Hepatocyte (in vitro differentiated cells): ENCODE results near the gene MYO3B. TPM values are rescaled to one million over a fixed set of nuclear protein-coding genes. Genes with fewer than 3 reads are reported as not detected.
"Not testable (repeated sequence)": the region's sequence is repeated elsewhere in the genome, so short reads cannot be mapped to it uniquely, and the experiment has no call there.

ENCODE experiments used
- DNase-seq: peaks from one replicate; pipeline ENCODE4 v3.0.0-alpha.2; 2016; ENCODE audit warnings: low spot score
- H2AFZ ChIP-seq: fragments of 200-600 bp; sonication (generic); 2 replicates; pipeline ENCODE4 v1.6.0; 2016; ENCODE audit warnings: antibody characterized with exemption, mild to moderate bottlenecking
- H3K27ac ChIP-seq: fragments of 200-600 bp; sonication (generic); 2 replicates; pipeline ENCODE4 v1.5.1; 2016; ENCODE audit warnings: mild to moderate bottlenecking
- H3K27me3 ChIP-seq: fragments of 200-600 bp; sonication (generic); 2 replicates; pipeline ENCODE4 v1.6.1; 2016
- H3K36me3 ChIP-seq: fragments of 200-600 bp; sonication (generic); replicated peaks from 2 replicates; pipeline ENCODE4 v1.5.1; 2016; ENCODE audit warnings: low read depth; ENCODE audit not compliant: insufficient read depth
- H3K4me1 ChIP-seq: fragments of 200-600 bp; sonication (generic); 2 replicates; pipeline ENCODE4 v1.5.1; 2016; ENCODE audit warnings: mild to moderate bottlenecking, moderate library complexity; ENCODE audit not compliant: insufficient read depth
- H3K4me2 ChIP-seq: fragments of 200-600 bp; sonication (generic); 2 replicates; pipeline ENCODE4 v1.6.0; 2016
- H3K4me3 ChIP-seq: fragments of 200-600 bp; sonication (generic); 2 replicates; pipeline ENCODE4 v1.5.1; 2016; ENCODE audit warnings: mild to moderate bottlenecking
- H3K79me2 ChIP-seq: fragments of 200-600 bp; sonication (generic); 2 replicates; pipeline ENCODE4 v1.6.0; 2017; ENCODE audit warnings: mild to moderate bottlenecking
- H3K9me2 ChIP-seq: fragments of 200-600 bp; sonication (generic); replicated peaks from 2 replicates; pipeline ENCODE4 v1.6.0; 2017; ENCODE audit warnings: mild to moderate bottlenecking; ENCODE audit not compliant: insufficient read depth
- H3K9me3 ChIP-seq: fragments of 200-600 bp; sonication (generic); 2 replicates; pipeline ENCODE4 v1.5.1; 2016; ENCODE audit warnings: low read depth, mild to moderate bottlenecking
- H4K20me1 ChIP-seq: fragments of 200-600 bp; sonication (generic); 2 replicates; pipeline ENCODE4 v1.6.0; 2016; ENCODE audit warnings: mild to moderate bottlenecking; ENCODE audit not compliant: insufficient read depth, poor library complexity, severe bottlenecking
- EZH2 ChIP-seq: fragments of 200-600 bp; sonication (generic); IDR thresholded peaks from 2 replicates; pipeline ENCODE4 v1.6.1; 2016; ENCODE audit warnings: antibody characterized with exemption, mild to moderate bottlenecking, borderline replicate concordance
- EZH2phosphoT487 ChIP-seq: fragments of 200-600 bp; sonication (generic); IDR thresholded peaks from one replicate; pipeline ENCODE4 v1.6.1; 2018; ENCODE audit warnings: antibody characterized with exemption, mild to moderate bottlenecking, low read depth, moderate library complexity; ENCODE audit not compliant: unreplicated experiment, severe bottlenecking
- WGBS: methylation state at CpG from one replicate; pipeline ENCODE4 v1.1.6; 2016; ENCODE audit warnings: low lambda C conversion rate; ENCODE audit errors: missing lambda C conversion rate; 5-methylcytosine and 5-hydroxymethylcytosine counted together
- polyA plus RNA-seq: library from polyadenylated mRNA; unstranded; fragments of >200 nt; fragmentation: Nextera tagmentation; extraction: Ambion mirVana; gene quantifications from 2 replicates; pipeline ENCODE4 v1.2.1, GENCODE V29; 2016
- total RNA-seq: library from RNA; depleted of rRNA; stranded (reverse); fragments of >200 nt; gene quantifications from 2 replicates; pipeline ENCODE4 v1.2.3, GENCODE V29; 2014
- TF ChIP-seq, protein P1 (sequence below): fragments of 200-600 bp; sonication (generic); IDR thresholded peaks from 2 replicates; pipeline ENCODE4 v1.5.1; 2016; ENCODE audit warnings: antibody characterized with exemption, mild to moderate bottlenecking; ENCODE audit not compliant: poor library complexity

Gene MYO3B
- total and polyA plus RNA-seq, 2 experiments from 2014 or later, result 0.63 to 1.1 TPM

DNA sequence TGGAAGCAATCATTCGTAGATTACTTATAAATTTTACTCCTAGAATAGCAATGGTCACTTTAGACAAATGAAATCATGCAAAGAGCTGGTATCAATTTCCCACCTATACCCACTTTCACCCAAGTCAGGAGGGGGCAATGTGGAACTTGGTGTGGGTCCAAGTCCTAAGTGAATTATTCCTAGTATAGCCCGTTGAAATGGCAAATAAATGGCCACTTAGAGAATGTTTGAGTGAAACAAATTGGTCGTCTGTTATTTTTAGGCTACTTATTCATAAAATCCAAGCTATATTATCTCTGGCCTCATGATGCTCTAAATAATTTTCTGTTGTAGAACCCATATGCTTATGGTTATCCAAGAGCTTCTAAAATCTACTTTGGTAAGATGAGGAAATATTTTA, 98.1 kb downstream of the MYO3B start:
- no peaks in the 10 kb centered on the region for H3K9me3 ChIP-seq
- no peak overlapping the region for H3K4me2 ChIP-seq
- H4K20me1 ChIP-seq, result no peaks in the 10 kb centered on the region
- H3K4me1 ChIP-seq, result no peaks in the 10 kb centered on the region
- WGBS, result 72% methylated on average over 3 of the region's 3 CpGs
- no peak for DNase-seq
- TF ChIP-seq, protein P1, sequence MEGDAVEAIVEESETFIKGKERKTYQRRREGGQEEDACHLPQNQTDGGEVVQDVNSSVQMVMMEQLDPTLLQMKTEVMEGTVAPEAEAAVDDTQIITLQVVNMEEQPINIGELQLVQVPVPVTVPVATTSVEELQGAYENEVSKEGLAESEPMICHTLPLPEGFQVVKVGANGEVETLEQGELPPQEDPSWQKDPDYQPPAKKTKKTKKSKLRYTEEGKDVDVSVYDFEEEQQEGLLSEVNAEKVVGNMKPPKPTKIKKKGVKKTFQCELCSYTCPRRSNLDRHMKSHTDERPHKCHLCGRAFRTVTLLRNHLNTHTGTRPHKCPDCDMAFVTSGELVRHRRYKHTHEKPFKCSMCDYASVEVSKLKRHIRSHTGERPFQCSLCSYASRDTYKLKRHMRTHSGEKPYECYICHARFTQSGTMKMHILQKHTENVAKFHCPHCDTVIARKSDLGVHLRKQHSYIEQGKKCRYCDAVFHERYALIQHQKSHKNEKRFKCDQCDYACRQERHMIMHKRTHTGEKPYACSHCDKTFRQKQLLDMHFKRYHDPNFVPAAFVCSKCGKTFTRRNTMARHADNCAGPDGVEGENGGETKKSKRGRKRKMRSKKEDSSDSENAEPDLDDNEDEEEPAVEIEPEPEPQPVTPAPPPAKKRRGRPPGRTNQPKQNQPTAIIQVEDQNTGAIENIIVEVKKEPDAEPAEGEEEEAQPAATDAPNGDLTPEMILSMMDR, result no peak
- TF ChIP-seq EZH2phosphoT487 (no peak), EZH2 (no peak)
- no peak overlapping the region for H3K4me3 ChIP-seq
- H3K36me3 ChIP-seq, result no peaks in the 10 kb centered on the region
- H3K27me3 ChIP-seq, result no peaks in the 10 kb centered on the region
- H3K79me2 ChIP-seq, result no peaks in the 10 kb centered on the region
- H3K9me2 ChIP-seq, result no peaks in the 10 kb centered on the region
- H3K27ac ChIP-seq, result no peak overlapping the region
- H2AFZ ChIP-seq, result no peak overlapping the region

DNA sequence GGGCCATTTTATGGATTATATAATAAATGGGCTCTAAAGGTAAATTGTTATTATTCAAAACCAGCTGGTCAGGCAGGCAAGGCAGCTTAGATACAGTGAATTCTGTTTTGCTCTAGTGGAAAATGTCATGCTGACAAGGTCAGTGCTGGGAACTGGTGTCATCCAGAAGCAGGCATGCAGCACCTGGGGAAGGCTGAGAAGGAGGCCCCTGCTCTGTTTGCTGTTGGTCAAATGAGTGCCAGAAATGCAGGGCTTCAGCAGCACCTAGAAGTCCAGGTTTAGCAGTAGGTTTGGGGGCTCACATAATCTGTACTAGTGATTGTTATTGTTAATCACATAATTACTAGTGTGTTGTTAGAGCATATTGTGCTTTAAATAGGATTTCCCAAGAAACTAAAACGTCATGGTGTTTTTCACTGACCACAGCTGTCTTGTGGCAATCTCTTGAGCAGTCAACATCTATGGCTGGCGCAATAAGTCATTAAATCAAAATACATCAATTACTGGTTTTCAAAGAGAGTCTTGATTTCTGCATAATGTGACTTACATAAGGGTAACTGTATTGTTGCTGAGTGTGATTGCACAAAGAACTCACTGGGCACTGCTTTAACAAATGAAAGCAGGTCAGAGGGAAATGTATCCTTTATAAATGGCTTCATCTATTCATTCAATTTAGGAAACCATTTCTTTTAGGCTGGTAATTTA, 99.1 kb downstream of the MYO3B start:
- DNase-seq, result no peak
- H2AFZ ChIP-seq, result no peak overlapping the region
- H3K36me3 ChIP-seq, result no peaks in the 10 kb centered on the region
- 74% methylated on average over 2 of the region's 2 CpGs for WGBS
- H3K4me3 ChIP-seq, result no peak overlapping the region
- no peaks in the 10 kb centered on the region for H3K9me2 ChIP-seq
- no peaks in the 10 kb centered on the region for H3K9me3 ChIP-seq
- H3K79me2 ChIP-seq, result no peaks in the 10 kb centered on the region
- H3K27ac ChIP-seq, result no peak overlapping the region
- no peak for TF ChIP-seq EZH2
- TF ChIP-seq, protein P1, result no peak
- no peak for TF ChIP-seq EZH2phosphoT487
- no peaks in the 10 kb centered on the region for H3K27me3 ChIP-seq
- no peaks in the 10 kb centered on the region for H4K20me1 ChIP-seq
- no peaks in the 10 kb centered on the region for H3K4me1 ChIP-seq
- no peak overlapping the region for H3K4me2 ChIP-seq

DNA sequence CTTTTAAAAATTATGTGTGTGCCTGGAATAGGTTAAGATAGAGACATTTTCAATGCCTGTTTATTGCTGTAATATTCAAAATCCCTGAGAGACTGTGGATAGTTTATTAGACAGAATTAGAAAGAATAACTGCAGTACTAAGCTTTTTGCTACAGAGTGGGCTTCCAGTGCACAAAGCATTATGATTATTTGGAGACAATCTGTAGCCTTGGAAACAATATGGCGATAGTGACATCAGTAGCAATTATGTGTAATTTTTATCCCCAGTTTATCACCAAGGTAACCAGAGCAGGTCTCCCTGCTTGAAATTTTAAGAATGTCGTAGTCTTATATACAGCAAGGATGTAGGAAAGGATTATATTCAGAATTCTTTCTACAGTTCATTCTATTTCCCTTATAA, 100.0 kb downstream of the MYO3B start:
- Histone ChIP-seq H3K4me3 (no peak overlapping the region), H3K27me3 (no peaks in the 10 kb centered on the region), H3K4me2 (no peak overlapping the region), H2AFZ (no peak overlapping the region), H3K36me3 (no peaks in the 10 kb centered on the region), H3K79me2 (no peaks in the 10 kb centered on the region), H3K9me3 (no peaks in the 10 kb centered on the region), H3K27ac (no peak overlapping the region), H3K9me2 (no peaks in the 10 kb centered on the region), H4K20me1 (no peaks in the 10 kb centered on the region), H3K4me1 (no peaks in the 10 kb centered on the region)
- DNase-seq, result no peak
- 93% methylated on average over 2 of the region's 2 CpGs for WGBS
- TF ChIP-seq EZH2phosphoT487 (no peak), EZH2 (no peak)
- TF ChIP-seq, protein P1, result no peak

DNA sequence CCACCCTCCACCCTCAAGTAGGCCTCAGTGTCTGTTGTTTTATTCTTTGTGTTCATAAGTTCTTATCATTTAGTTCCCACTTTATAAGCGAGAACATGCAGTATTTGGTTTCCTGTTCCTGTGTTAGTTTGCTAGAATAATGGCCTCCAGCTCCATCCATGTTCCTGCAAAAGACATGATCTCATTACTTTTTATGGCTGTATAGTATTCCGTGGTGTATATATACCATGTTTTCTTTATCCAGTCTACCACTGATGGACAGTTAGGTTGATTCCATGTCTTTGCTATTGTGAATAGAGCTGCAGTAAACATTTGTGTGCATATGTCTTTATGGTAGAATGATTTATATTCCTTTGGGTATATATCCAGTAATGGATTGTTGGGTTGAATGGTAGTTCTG, 101.7 kb downstream of the MYO3B start:
- H3K36me3 ChIP-seq, DNase-seq: not testable (repeated sequence)
- WGBS, result 80% methylated on average over 2 of the region's 2 CpGs

More for the DNA sequence above, 101.7 kb downstream of the MYO3B start:
- not testable (repeated sequence) for H3K4me3 ChIP-seq, H3K9me3 ChIP-seq, H3K4me2 ChIP-seq, H2AFZ ChIP-seq, H3K4me1 ChIP-seq, H3K9me2 ChIP-seq, H3K27ac ChIP-seq, H3K79me2 ChIP-seq, H4K20me1 ChIP-seq, H3K27me3 ChIP-seq
